BLaER1 (cell line): ENCODE measurements around the gene ASCC1.

Experiments used
- H3K27ac ChIP-seq: shearing (Covaris generic); formaldehyde crosslinking; 2 replicates; pipeline ENCODE4 v1.8.1; 2022
- H3K27me3 ChIP-seq: shearing (Covaris generic); formaldehyde crosslinking; 2 replicates; pipeline ENCODE4 v1.8.1; 2022
- H3K36me3 ChIP-seq: shearing (Covaris generic); formaldehyde crosslinking; 2 replicates; pipeline ENCODE4 v1.8.1; 2022
- H3K4me1 ChIP-seq: shearing (Covaris generic); formaldehyde crosslinking; 2 replicates; pipeline ENCODE4 v1.8.1; 2022
- H3K4me2 ChIP-seq: shearing (Covaris generic); formaldehyde crosslinking; 2 replicates; pipeline ENCODE4 v1.8.1; 2022
- H3K4me3 ChIP-seq: shearing (Covaris generic); formaldehyde crosslinking; 2 replicates; pipeline ENCODE4 v1.8.1; 2022
- H3K9ac ChIP-seq: shearing (Covaris generic); formaldehyde crosslinking; 2 replicates; pipeline ENCODE4 v1.8.1; 2022
- H3K9me3 ChIP-seq: shearing (Covaris generic); formaldehyde crosslinking; 2 replicates; pipeline ENCODE4 v1.8.1; 2022
- H4K20me1 ChIP-seq: shearing (Covaris generic); formaldehyde crosslinking; 2 replicates; pipeline ENCODE4 v1.8.1; 2022
- Cebpa-rat ChIP-seq: shearing (Covaris generic); IDR thresholded peaks from 2 replicates; pipeline ENCODE4 v1.8.1; 2022

ASCC1 gene

GRCh38 chr10:72081772-72082590 lies 134.1 kb downstream of the ASCC1 start:
- Histone ChIP-seq H3K4me2 (no peak overlapping the region), H3K9me3 (no peaks in the 10 kb centered on the region), H3K4me1 (peaks cover 36% of the 10 kb centered on the region), H3K4me3 (no peak overlapping the region), H4K20me1 (peaks cover 15% of the 10 kb centered on the region; the same call in 1 of the 2 replicates), H3K9ac (no peak overlapping the region), H3K36me3 (no peaks in the 10 kb centered on the region), H3K27me3 (peaks cover 32% of the 10 kb centered on the region), H3K27ac (no peak overlapping the region)
- TF ChIP-seq Cebpa-rat: no peak

- H3K9ac ChIP-seq: no peak overlapping the region
- H3K9me3 ChIP-seq: no peaks in the 10 kb centered on the region
- H3K4me1 ChIP-seq: peaks cover 34% of the 10 kb centered on the region
- H3K4me2 ChIP-seq: peak overlapping the region; percentile 19; the same call in 1 of the 2 replicates
- no peak for TF ChIP-seq Cebpa-rat
- no peaks in the 10 kb centered on the region for H3K36me3 ChIP-seq
- H3K27me3 ChIP-seq: peaks cover 24% of the 10 kb centered on the region
- H4K20me1 ChIP-seq: peaks cover 8% of the 10 kb centered on the region; the same call in 1 of the 2 replicates
- no peak overlapping the region for H3K4me3 ChIP-seq
- H3K27ac ChIP-seq: no peak overlapping the region
Observed at GRCh38 chr10:72081210-72081609, 134.9 kb downstream of the ASCC1 start.

GRCh38 chr10:72080042-72080975 lies 135.8 kb downstream of the ASCC1 start:
- Histone ChIP-seq H3K9ac (peak overlapping the region; percentile 26; the same call in 1 of the 2 replicates), H3K27me3 (peaks cover 15% of the 10 kb centered on the region), H3K36me3 (no peaks in the 10 kb centered on the region), H3K4me2 (peak overlapping the region; percentile 84), H3K4me1 (peaks cover 43% of the 10 kb centered on the region), H3K27ac (peak overlapping the region; percentile 68), H3K9me3 (no peaks in the 10 kb centered on the region), H4K20me1 (peaks cover 2% of the 10 kb centered on the region; the same call in 1 of the 2 replicates), H3K4me3 (no peak overlapping the region)
- TF ChIP-seq Cebpa-rat: no peak

- peak overlapping the region; percentile 84 for H3K4me2 ChIP-seq
- peak overlapping the region; percentile 68 for H3K27ac ChIP-seq
- H3K36me3 ChIP-seq: no peaks in the 10 kb centered on the region
- H3K4me3 ChIP-seq: no peak overlapping the region
- H3K4me1 ChIP-seq: peaks cover 52% of the 10 kb centered on the region
- H3K27me3 ChIP-seq: peaks cover 6% of the 10 kb centered on the region
- no peak for TF ChIP-seq Cebpa-rat
- peak overlapping the region; percentile 26; the same call in 1 of the 2 replicates for H3K9ac ChIP-seq
- no peaks in the 10 kb centered on the region for H3K9me3 ChIP-seq
- no peaks in the 10 kb centered on the region for H4K20me1 ChIP-seq
Observed at GRCh38 chr10:72079356-72079755, 136.7 kb downstream of the ASCC1 start.

- no peaks in the 10 kb centered on the region for H4K20me1 ChIP-seq
- no peaks in the 10 kb centered on the region for H3K36me3 ChIP-seq
- H3K27me3 ChIP-seq: no peaks in the 10 kb centered on the region
- peaks cover 66% of the 10 kb centered on the region for H3K4me1 ChIP-seq
- TF ChIP-seq Cebpa-rat: no peak
- no peak overlapping the region for H3K27ac ChIP-seq
- H3K9me3 ChIP-seq: no peaks in the 10 kb centered on the region
- no peak overlapping the region for H3K9ac ChIP-seq
- H3K4me3 ChIP-seq: no peak overlapping the region
- H3K4me2 ChIP-seq: no peak overlapping the region
Observed at GRCh38 chr10:72077275-72077990, 138.6 kb downstream of the ASCC1 start.

DNA sequence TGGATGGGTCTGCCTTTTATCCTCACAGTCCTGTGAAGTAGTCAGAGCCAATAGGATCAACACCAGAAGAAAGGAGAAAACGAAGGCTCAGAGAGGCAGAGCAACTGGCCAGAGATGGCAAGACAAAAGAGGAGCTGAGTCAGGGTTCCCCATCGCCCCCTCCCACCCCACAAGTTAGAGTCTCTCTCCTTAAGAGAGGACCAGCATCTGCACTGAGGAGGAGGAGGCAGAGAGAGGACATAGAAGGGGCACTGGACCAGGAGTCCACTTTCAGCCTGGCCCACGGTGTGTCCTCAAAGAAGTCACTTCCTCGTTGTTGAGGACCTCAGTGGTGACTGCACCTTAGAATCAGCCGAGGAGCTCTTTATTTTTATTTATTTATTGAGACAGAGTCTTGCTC lies 139.3 kb downstream of the ASCC1 start:
- H3K36me3 ChIP-seq: no peaks in the 10 kb centered on the region
- H3K9me3 ChIP-seq: no peaks in the 10 kb centered on the region
- no peaks in the 10 kb centered on the region for H3K27me3 ChIP-seq
- no peak for TF ChIP-seq Cebpa-rat
- no peak overlapping the region for H3K4me3 ChIP-seq
- H3K4me2 ChIP-seq: no peak overlapping the region
- H4K20me1 ChIP-seq: no peaks in the 10 kb centered on the region
- H3K9ac ChIP-seq: no peak overlapping the region
- H3K27ac ChIP-seq: no peak overlapping the region
- H3K4me1 ChIP-seq: peaks cover 66% of the 10 kb centered on the region

- Histone ChIP-seq H3K4me3 (no peak overlapping the region), H3K27ac (no peak overlapping the region), H3K4me2 (peak overlapping the region; percentile 77), H4K20me1 (no peaks in the 10 kb centered on the region), H3K9me3 (no peaks in the 10 kb centered on the region), H3K27me3 (no peaks in the 10 kb centered on the region), H3K9ac (no peak overlapping the region), H3K4me1 (peaks cover 64% of the 10 kb centered on the region), H3K36me3 (no peaks in the 10 kb centered on the region)
- no peak for TF ChIP-seq Cebpa-rat
Observed at GRCh38 chr10:72075376-72076115, 140.5 kb downstream of the ASCC1 start.

GRCh38 chr10:72074574-72075375 lies 141.3 kb downstream of the ASCC1 start:
- Histone ChIP-seq H3K27me3 (no peaks in the 10 kb centered on the region), H3K9ac (no peak overlapping the region), H4K20me1 (no peaks in the 10 kb centered on the region), H3K36me3 (no peaks in the 10 kb centered on the region), H3K27ac (no peak overlapping the region), H3K4me1 (peaks cover 64% of the 10 kb centered on the region), H3K9me3 (no peaks in the 10 kb centered on the region), H3K4me2 (peak overlapping the region; percentile 77), H3K4me3 (no peak overlapping the region)
- no peak for TF ChIP-seq Cebpa-rat
